Gastroesophageal sphincter (tissue), 4 donors: Measurements from ENCODE around the gene PNMT. TPM values are rescaled to one million over a fixed set of nuclear protein-coding genes. Genes with fewer than 3 reads are reported as not detected.
"Not testable (repeated sequence)": the region's sequence is repeated elsewhere in the genome, so short reads cannot be mapped to it uniquely, and the experiment has no call there.

Source experiments
- ATAC-seq: fragments of 150-250 bp; one replicate; pipeline ENCODE4 v1.9.1; 2016; ENCODE audit warnings: mild to moderate bottlenecking, moderate library complexity
- H3K27ac ChIP-seq, 4 donors: fragments of 200-600 bp; sonication (generic) in 3 of 4; 1 replicate in 3 of 4; 2 replicates in 1 of 4; pipeline ENCODE4 v1.5.1; 2016 to 2019
- H3K27me3 ChIP-seq: fragments of 200-600 bp; sonication (generic); one replicate; pipeline ENCODE4 v1.5.1; 2019
- H3K36me3 ChIP-seq, 2 donors: fragments of 200-600 bp; sonication (generic); one replicate each; pipeline ENCODE4 v1.5.1; 2019; ENCODE audit warnings: control low read depth in 1 of 2
- H3K4me1 ChIP-seq, 3 donors: fragments of 200-600 bp; sonication (generic); 1 replicate in 2 of 3; 2 replicates in 1 of 3; pipeline ENCODE4 v1.5.1; 2016 to 2019; ENCODE audit warnings: control low read depth in 2 of 3
- H3K4me3 ChIP-seq, 2 donors: fragments of 200-600 bp; sonication (generic); one replicate each; pipeline ENCODE4 v1.5.1; 2019; ENCODE audit warnings: mild to moderate bottlenecking in 1 of 2, moderate library complexity in 1 of 2
- H3K9me3 ChIP-seq, 3 donors: fragments of 200-600 bp; sonication (generic); one replicate each; pipeline ENCODE4 v1.5.1; 2017 to 2019; ENCODE audit warnings: control low read depth in 2 of 3
- EP300 ChIP-seq: sonication (generic); formaldehyde crosslinking; IDR thresholded peaks from one replicate; pipeline ENCODE4 v1.6.1; 2017; ENCODE audit warnings: antibody characterized with exemption, mild to moderate bottlenecking
- POLR2A ChIP-seq, 2 donors: fragments of 450-650 bp; IDR thresholded peaks; one replicate each; pipeline ENCODE4 v1.6.1; 2017; ENCODE audit warnings: antibody characterized with exemption in 2 of 2, mild to moderate bottlenecking in 2 of 2, moderate library complexity in 1 of 2
- POLR2AphosphoS5 ChIP-seq: sonication (generic); formaldehyde crosslinking; IDR thresholded peaks from one replicate; pipeline ENCODE4 v1.6.1; 2017; ENCODE audit warnings: antibody characterized with exemption
- WGBS, 2 donors: methylation state at CpG; one replicate each; pipeline ENCODE4 v1.1.5; 2018; ENCODE audit warnings: low coverage in 1 of 2; 5-methylcytosine and 5-hydroxymethylcytosine counted together
- total RNA-seq, 4 donors: library from RNA; depleted of rRNA; stranded (reverse); fragments of >200 nt; gene quantifications; one replicate each; pipeline ENCODE4 v1.1.0, GENCODE V29; 2016
- TF ChIP-seq, protein P1 (sequence below), 4 experiments: fragments of 200-600 bp in 2 of 4; fragments of 450-650 bp in 2 of 4; sonication (generic) in 1 of 4; IDR thresholded peaks; one replicate each; pipeline ENCODE4 v1.5.1; 2017 to 2019; ENCODE audit warnings: antibody characterized with exemption in 4 of 4, mild to moderate bottlenecking in 2 of 4, moderate library complexity in 2 of 4

PNMT gene
- total RNA-seq, 4 donors from 2014 or later, result 6.7 to 11.7 (median 7.5) TPM

DNA sequence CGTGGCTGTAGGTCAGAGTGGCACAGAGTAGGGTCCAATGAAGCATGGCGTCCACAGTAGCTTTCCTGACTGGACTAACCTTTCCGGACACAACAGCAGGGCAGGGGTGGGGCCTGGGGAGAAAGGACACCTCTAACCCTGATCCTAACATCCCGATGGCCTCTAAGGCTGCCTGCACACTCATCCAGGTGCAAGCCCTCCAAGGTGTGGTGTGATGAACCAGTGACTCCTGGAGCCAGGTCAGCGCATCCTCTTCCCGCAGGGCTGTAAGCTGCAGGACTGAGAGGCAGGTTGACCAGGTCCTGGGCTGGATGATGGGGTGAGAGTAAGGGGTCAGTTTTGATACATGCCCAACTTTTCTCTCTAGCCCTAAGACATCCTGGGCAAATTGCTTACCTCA is 28.5 kb downstream of the PNMT start:
- Histone ChIP-seq H3K4me3 (no peak overlapping the region), H3K27ac (no peak overlapping the region), H3K27me3 (peaks cover 4% of the 10 kb centered on the region), H3K9me3 (no peaks in the 10 kb centered on the region), H3K4me1 (peaks cover 0 to 23% (median 9%) of the 10 kb centered on the region in 3 donors), H3K36me3 (peaks cover 0 to 7% of the 10 kb centered on the region in 2 donors)
- ATAC-seq, result no peak
- TF ChIP-seq POLR2AphosphoS5, result no peak
- TF ChIP-seq, protein P1, sequence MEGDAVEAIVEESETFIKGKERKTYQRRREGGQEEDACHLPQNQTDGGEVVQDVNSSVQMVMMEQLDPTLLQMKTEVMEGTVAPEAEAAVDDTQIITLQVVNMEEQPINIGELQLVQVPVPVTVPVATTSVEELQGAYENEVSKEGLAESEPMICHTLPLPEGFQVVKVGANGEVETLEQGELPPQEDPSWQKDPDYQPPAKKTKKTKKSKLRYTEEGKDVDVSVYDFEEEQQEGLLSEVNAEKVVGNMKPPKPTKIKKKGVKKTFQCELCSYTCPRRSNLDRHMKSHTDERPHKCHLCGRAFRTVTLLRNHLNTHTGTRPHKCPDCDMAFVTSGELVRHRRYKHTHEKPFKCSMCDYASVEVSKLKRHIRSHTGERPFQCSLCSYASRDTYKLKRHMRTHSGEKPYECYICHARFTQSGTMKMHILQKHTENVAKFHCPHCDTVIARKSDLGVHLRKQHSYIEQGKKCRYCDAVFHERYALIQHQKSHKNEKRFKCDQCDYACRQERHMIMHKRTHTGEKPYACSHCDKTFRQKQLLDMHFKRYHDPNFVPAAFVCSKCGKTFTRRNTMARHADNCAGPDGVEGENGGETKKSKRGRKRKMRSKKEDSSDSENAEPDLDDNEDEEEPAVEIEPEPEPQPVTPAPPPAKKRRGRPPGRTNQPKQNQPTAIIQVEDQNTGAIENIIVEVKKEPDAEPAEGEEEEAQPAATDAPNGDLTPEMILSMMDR (IDR thresholded peaks at IDR 0.05), result no peak
- TF ChIP-seq POLR2A (IDR thresholded peaks at IDR 0.05), result no peak
- no peak for TF ChIP-seq EP300
- 83% methylated on average over 1 of the region's 6 CpGs; no CpG with 5 or more reads in 1 of the 2 donors for WGBS, 2 donors

DNA sequence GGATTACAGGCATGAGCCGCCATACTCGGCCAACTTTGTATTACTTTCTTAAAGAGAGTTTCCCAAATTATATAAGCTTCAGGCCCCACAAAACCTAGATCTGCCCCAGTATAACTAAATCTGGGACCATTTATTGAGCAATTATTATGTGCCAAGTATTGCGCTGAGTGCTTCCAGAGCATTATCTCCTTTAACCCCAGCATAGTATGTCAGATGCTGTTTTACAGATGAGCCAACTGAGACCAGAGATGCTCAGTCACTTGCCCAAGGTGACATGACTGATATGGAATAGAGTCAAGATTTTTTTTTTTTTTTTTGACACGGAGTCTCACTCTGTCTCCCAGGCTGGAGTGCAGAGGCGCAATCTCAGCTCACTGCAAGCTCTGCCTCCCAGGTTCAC is 29.7 kb downstream of the PNMT start:
- Histone ChIP-seq H3K27me3 (peaks cover 4% of the 10 kb centered on the region), H3K4me1 (peaks cover 0 to 36% (median 11%) of the 10 kb centered on the region in 3 donors), H3K9me3 (no peaks in the 10 kb centered on the region), H3K27ac (no peak overlapping the region), H3K36me3 (peaks cover 0 to 7% of the 10 kb centered on the region in 2 donors), H3K4me3 (no peak overlapping the region)
- TF ChIP-seq POLR2AphosphoS5 (no peak), EP300 (no peak), POLR2A (IDR thresholded peaks at IDR 0.05) (no peak)
- TF ChIP-seq, protein P1 (IDR thresholded peaks at IDR 0.05), result no peak
- ATAC-seq, result no peak
- 90 to 93% methylated on average over 2 to 5 of the region's 5 CpGs for WGBS, 2 donors

DNA sequence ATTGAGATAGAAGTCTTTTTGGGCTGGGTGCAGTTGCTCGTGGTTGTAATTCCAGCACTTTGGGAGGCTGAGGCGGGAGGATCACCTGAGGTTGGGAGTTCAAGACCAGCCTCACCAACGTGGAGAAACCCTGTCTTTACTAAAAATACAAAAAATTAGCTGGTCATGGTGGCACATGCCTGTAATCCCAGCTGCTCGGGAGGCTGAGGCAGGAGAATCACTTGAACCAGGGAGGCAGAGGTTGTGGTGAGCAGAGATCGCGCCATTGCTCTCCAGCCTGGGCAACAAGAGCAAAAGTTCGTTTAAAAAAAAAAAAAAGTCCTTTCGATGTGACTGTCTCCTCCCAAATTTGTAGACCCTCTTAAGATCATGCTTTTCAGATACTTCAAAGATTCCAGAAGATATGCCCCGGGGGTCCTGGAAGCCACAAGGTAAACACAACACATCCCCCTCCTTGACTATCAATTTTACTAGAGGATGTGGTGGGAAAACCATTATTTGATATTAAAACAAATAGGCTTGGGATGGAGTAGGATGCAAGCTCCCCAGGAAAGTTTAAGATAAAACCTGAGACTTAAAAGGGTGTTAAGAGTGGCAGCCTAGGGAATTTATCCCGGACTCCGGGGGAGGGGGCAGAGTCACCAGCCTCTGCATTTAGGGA is 31.0 kb downstream of the PNMT start:
- Histone ChIP-seq H3K4me1 (peaks cover 0 to 49% (median 11%) of the 10 kb centered on the region in 3 donors), H3K4me3 (peak overlapping the region; percentile 84 to 85), H3K27ac (peak overlapping the region; percentile 74 to 90 (median 86))
- H3K36me3 ChIP-seq, ATAC-seq, H3K9me3 ChIP-seq, H3K27me3 ChIP-seq: not testable (repeated sequence)
- 35 to 47% methylated on average over 5 to 8 of the region's 11 CpGs for WGBS, 2 donors

DNA sequence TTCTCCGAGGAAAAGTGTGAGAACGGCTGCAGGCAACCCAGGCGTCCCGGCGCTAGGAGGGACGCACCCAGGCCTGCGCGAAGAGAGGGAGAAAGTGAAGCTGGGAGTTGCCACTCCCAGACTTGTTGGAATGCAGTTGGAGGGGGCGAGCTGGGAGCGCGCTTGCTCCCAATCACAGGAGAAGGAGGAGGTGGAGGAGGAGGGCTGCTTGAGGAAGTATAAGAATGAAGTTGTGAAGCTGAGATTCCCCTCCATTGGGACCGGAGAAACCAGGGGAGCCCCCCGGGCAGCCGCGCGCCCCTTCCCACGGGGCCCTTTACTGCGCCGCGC is 31.5 kb downstream of the PNMT start, which contains the start of gene ERBB2:
Gene ERBB2, plus strand, starts transcription at position 247 of the 330 bp plus-strand sequence. CDS start 175 bp downstream, outside the sequence.
- peak; percentile 86 for TF ChIP-seq POLR2AphosphoS5
- peak; percentile 33 to 56 for TF ChIP-seq POLR2A (IDR thresholded peaks at IDR 0.05)
- TF ChIP-seq, protein P1 (IDR thresholded peaks at IDR 0.05), result no peak
- peak; percentile 88 for ATAC-seq
- peaks cover 4% of the 10 kb centered on the region for H3K27me3 ChIP-seq
- peak within 1 kb of the TSS; percentile 84 to 85 for H3K4me3 ChIP-seq
- peaks cover 0 to 54% (median 11%) of the 10 kb centered on the region in 3 donors for H3K4me1 ChIP-seq
- peak within 1 kb of the TSS; percentile 74 to 90 (median 86) for H3K27ac ChIP-seq
- no peaks in the 10 kb centered on the region for H3K9me3 ChIP-seq
- 0 to 1% methylated on average over 5 to 12 of the region's 20 CpGs for WGBS, 2 donors
- peaks cover 0 to 7% of the 10 kb centered on the region in 2 donors for H3K36me3 ChIP-seq

DNA sequence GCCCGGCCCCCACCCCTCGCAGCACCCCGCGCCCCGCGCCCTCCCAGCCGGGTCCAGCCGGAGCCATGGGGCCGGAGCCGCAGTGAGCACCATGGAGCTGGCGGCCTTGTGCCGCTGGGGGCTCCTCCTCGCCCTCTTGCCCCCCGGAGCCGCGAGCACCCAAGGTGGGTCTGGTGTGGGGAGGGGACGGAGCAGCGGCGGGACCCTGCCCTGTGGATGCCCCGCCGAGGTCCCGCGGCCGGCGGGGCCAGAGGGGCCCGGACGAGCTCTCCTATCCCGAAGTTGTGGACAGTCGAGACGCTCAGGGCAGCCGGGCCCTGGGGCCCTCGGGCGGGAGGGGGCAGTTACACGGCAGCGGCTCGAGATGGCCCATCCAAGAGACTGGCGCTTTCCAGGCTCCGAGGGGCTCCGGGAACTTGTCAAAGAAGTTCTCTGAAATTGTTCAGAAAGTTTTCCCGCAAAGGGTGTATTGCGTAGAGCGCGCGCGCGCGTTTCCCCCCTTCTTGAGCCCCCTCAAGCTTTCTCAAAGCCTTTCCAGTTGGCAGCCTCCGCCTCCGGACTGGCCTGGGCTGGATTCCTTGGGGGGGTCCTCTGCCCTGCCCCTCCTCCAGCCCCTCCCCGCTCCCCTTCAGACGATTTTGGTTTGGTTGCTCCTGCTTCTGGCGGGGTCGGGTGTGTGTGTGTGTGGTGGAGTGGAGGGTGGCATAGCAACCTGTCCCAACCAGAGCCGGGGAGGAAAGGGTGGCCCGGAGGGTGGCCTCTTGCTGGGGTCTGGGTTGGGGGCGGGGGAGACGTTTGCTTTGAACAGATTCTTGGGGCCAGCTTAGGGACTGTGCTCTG is 32.1 kb downstream of the PNMT start:
- Histone ChIP-seq H3K9me3 (no peaks in the 10 kb centered on the region), H3K4me1 (peaks cover 0 to 60% (median 15%) of the 10 kb centered on the region in 3 donors), H3K27me3 (peaks cover 4% of the 10 kb centered on the region), H3K4me3 (peak overlapping the region; percentile 84 to 85), H3K27ac (peak overlapping the region; percentile 74 to 90 (median 86)), H3K36me3 (peaks cover 0 to under 1% of the 10 kb centered on the region in 2 donors)
- TF ChIP-seq EP300 (no peak), POLR2A (IDR thresholded peaks at IDR 0.05) (no peak), POLR2AphosphoS5 (no peak)
- TF ChIP-seq, protein P1 (IDR thresholded peaks at IDR 0.05), result no peak
- peak; percentile 53 for ATAC-seq
- no CpG with 5 or more reads among the region's 57 CpGs for WGBS, 2 donors
